GM23338 (cell line): ENCODE results near the gene CEP89. TPM values are rescaled to one million over a fixed set of nuclear protein-coding genes. Genes with fewer than 3 reads are reported as not detected.

Experiments used
- ATAC-seq: fragments of 200-7000 bp; cut with Tn5 transposase; 3 replicates; pipeline ENCODE4 v1.9.1; 2020
- DNase-seq: peaks from one replicate; pipeline ENCODE4 v3.0.0-alpha.2; 2015; ENCODE audit warnings: low spot score
- H2AFZ ChIP-seq: fragments of 200-600 bp; sonication (generic); 2 replicates; pipeline ENCODE4 v1.8.0; 2016; ENCODE audit warnings: antibody characterized with exemption, mild to moderate bottlenecking, moderate library complexity
- H3F3A ChIP-seq: fragments of 200-600 bp; sonication (generic); replicated peaks from 2 replicates; pipeline ENCODE4 v1.8.0; 2017; ENCODE audit warnings: antibody characterized with exemption, mixed run types, low read depth
- H3K27ac ChIP-seq: fragments of 200-600 bp; sonication (generic); 2 replicates; pipeline ENCODE4 v1.6.1; 2016; ENCODE audit warnings: low read depth
- H3K27me3 ChIP-seq: fragments of 200-600 bp; sonication (generic); 2 replicates; pipeline ENCODE4 v1.8.0; 2016; ENCODE audit warnings: mild to moderate bottlenecking, mixed run types, moderate library complexity; ENCODE audit not compliant: insufficient read depth
- H3K36me3 ChIP-seq: fragments of 200-600 bp; sonication (generic); 2 replicates; pipeline ENCODE4 v1.8.0; 2016; ENCODE audit warnings: mild to moderate bottlenecking; ENCODE audit not compliant: insufficient read depth
- H3K4me1 ChIP-seq: fragments of 200-600 bp; sonication (generic); 2 replicates; pipeline ENCODE4 v1.8.0; 2016; ENCODE audit warnings: mild to moderate bottlenecking, moderate library complexity; ENCODE audit not compliant: insufficient read depth
- H3K4me2 ChIP-seq: fragments of 200-600 bp; sonication (generic); 2 replicates; pipeline ENCODE4 v1.7.1; 2017; ENCODE audit warnings: mixed run types
- H3K4me3 ChIP-seq: fragments of 200-600 bp; sonication (generic); 2 replicates; pipeline ENCODE4 v1.6.1; 2016; ENCODE audit warnings: mixed run types
- H3K79me2 ChIP-seq: fragments of 200-600 bp; sonication (generic); replicated peaks from 2 replicates; pipeline ENCODE4 v1.8.0; 2017; ENCODE audit warnings: mild to moderate bottlenecking; ENCODE audit not compliant: insufficient read depth
- H3K9me2 ChIP-seq: fragments of 200-600 bp; sonication (generic); 2 replicates; pipeline ENCODE4 v1.8.0; 2017; ENCODE audit not compliant: insufficient read depth
- H4K20me1 ChIP-seq: fragments of 200-600 bp; sonication (generic); replicated peaks from 2 replicates; pipeline ENCODE4 v1.8.0; 2017; ENCODE audit warnings: mild to moderate bottlenecking; ENCODE audit not compliant: insufficient read depth
- H3K27ac Mint-ChIP-seq: 2 replicates; pipeline ENCODE4 v1.8.0; 2020; ENCODE audit warnings: inconsistent platforms, mild to moderate bottlenecking, moderate library complexity, mixed read lengths
- H3K27me3 Mint-ChIP-seq: 3 replicates; pipeline ENCODE4 v1.8.0; 2022; ENCODE audit warnings: low read depth, mild to moderate bottlenecking, moderate library complexity, mixed read lengths, inconsistent platforms; ENCODE audit not compliant: insufficient read depth, poor library complexity
- H3K36me3 Mint-ChIP-seq: 3 replicates; pipeline ENCODE4 v1.8.0; 2021; ENCODE audit warnings: low read depth, mild to moderate bottlenecking, inconsistent platforms, moderate library complexity, mixed read lengths
- H3K4me1 Mint-ChIP-seq: 3 replicates; pipeline ENCODE4 v1.8.0; 2020; ENCODE audit warnings: mild to moderate bottlenecking, inconsistent platforms, mixed read lengths
- H3K4me3 Mint-ChIP-seq: 3 replicates; pipeline ENCODE4 v1.8.0; 2021; ENCODE audit warnings: moderate library complexity, mild to moderate bottlenecking, inconsistent platforms, mixed read lengths
- H3K9me3 Mint-ChIP-seq: 3 replicates; pipeline ENCODE4 v1.8.0; 2020; ENCODE audit warnings: moderate library complexity, mild to moderate bottlenecking, inconsistent platforms, mixed read lengths
- CREB1 ChIP-seq: fragments of 250-450 bp; sonication (Bioruptor Pico); IDR thresholded peaks from 2 replicates; pipeline ENCODE4 v1.5.0; 2020; ENCODE audit warnings: low read depth, mild to moderate bottlenecking, moderate library complexity
- EZH2 ChIP-seq: fragments of 200-600 bp; sonication (generic); IDR thresholded peaks from one replicate; pipeline ENCODE4 v1.8.0; 2017; ENCODE audit warnings: antibody characterized with exemption, mild to moderate bottlenecking, low read depth; ENCODE audit not compliant: unreplicated experiment
- EZH2phosphoT487 ChIP-seq: fragments of 200-600 bp; sonication (generic); IDR thresholded peaks from one replicate; pipeline ENCODE4 v1.8.1; 2018; ENCODE audit warnings: antibody characterized with exemption; ENCODE audit not compliant: unreplicated experiment
- JUNB ChIP-seq: IDR thresholded peaks from one replicate; pipeline ENCODE4 v1.6.1; 2016; ENCODE audit warnings: antibody characterized with exemption; ENCODE audit not compliant: unreplicated experiment
- NANOG ChIP-seq: IDR thresholded peaks from 2 replicates; pipeline ENCODE4 v1.6.1; 2016; ENCODE audit warnings: antibody characterized with exemption, borderline replicate concordance
- POLR2AphosphoS5 ChIP-seq: IDR thresholded peaks from 2 replicates; pipeline ENCODE4 v1.6.1; 2016; ENCODE audit warnings: antibody characterized with exemption, low read depth
- STAT1 ChIP-seq: IDR thresholded peaks from one replicate; pipeline ENCODE4 v1.6.1; 2016; ENCODE audit warnings: antibody characterized with exemption; ENCODE audit not compliant: unreplicated experiment
- ZNF114 ChIP-seq: fragments of 250-450 bp; sonication (Bioruptor Pico); IDR thresholded peaks from 2 replicates; pipeline ENCODE4 v1.5.0; 2020; ENCODE audit warnings: mild to moderate bottlenecking, moderate library complexity
- ZNF331 ChIP-seq: fragments of 250-450 bp; sonication (Bioruptor Pico); IDR thresholded peaks from 2 replicates; pipeline ENCODE4 v1.5.0; 2020; ENCODE audit warnings: low read depth, mild to moderate bottlenecking, moderate library complexity
- polyA plus RNA-seq: library from polyadenylated mRNA; unstranded; fragments of >200 nt; fragmentation: Nextera tagmentation; extraction: Ambion mirVana; gene quantifications from 2 replicates; pipeline ENCODE4 v1.2.1, GENCODE V29; 2016
- total RNA-seq: library from RNA; depleted of rRNA; stranded (reverse); fragments of >200 nt; shearing (Covaris generic); gene quantifications from 2 replicates; pipeline ENCODE4 v1.2.3, GENCODE V29; 2014
- TF ChIP-seq, protein P1 (sequence below), 2 experiments: fragments of 200-600 bp in 1 of 2; sonication (generic) in 1 of 2; conservative IDR thresholded peaks; 2 replicates each; pipeline versions ENCODE4 v1.5.1 to v1.6.1; 2016 to 2017; ENCODE audit warnings: antibody characterized with exemption in 2 of 2, low read depth in 2 of 2, mild to moderate bottlenecking in 2 of 2, moderate library complexity in 1 of 2
- TF ChIP-seq, protein P2 (sequence below): fragments of 250-450 bp; sonication (Bioruptor Pico); IDR thresholded peaks from 2 replicates; pipeline ENCODE4 v1.5.0; 2020; ENCODE audit warnings: mild to moderate bottlenecking, moderate library complexity
- TF ChIP-seq, protein P3 (sequence below): IDR thresholded peaks from 2 replicates; pipeline ENCODE4 v1.6.1; 2016; ENCODE audit warnings: antibody characterized with exemption

Gene CEP89
- total and polyA plus RNA-seq, 2 experiments from 2014 or later, result 13.4 to 17.5 TPM

GRCh38 chr19:32917616-32917996 is 54.2 kb downstream of the CEP89 start:
- no peaks in the 10 kb centered on the region for H3K79me2 ChIP-seq
- peak; percentile 30 for DNase-seq
- H3K4me3 ChIP-seq, result no peak overlapping the region
- no peaks in the 10 kb centered on the region for H4K20me1 ChIP-seq
- peaks cover 3% of the 10 kb centered on the region; the same call in 1 of the 2 replicates for H3F3A ChIP-seq
- no peak for TF ChIP-seq POLR2AphosphoS5
- TF ChIP-seq, protein P1, sequence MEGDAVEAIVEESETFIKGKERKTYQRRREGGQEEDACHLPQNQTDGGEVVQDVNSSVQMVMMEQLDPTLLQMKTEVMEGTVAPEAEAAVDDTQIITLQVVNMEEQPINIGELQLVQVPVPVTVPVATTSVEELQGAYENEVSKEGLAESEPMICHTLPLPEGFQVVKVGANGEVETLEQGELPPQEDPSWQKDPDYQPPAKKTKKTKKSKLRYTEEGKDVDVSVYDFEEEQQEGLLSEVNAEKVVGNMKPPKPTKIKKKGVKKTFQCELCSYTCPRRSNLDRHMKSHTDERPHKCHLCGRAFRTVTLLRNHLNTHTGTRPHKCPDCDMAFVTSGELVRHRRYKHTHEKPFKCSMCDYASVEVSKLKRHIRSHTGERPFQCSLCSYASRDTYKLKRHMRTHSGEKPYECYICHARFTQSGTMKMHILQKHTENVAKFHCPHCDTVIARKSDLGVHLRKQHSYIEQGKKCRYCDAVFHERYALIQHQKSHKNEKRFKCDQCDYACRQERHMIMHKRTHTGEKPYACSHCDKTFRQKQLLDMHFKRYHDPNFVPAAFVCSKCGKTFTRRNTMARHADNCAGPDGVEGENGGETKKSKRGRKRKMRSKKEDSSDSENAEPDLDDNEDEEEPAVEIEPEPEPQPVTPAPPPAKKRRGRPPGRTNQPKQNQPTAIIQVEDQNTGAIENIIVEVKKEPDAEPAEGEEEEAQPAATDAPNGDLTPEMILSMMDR (conservative IDR thresholded peaks at IDR 0.05; ENCODE audit: low read depth in 2 of 2), result no peak
- no peak for TF ChIP-seq STAT1
- Mint-ChIP-seq H3K4me3 (no peak overlapping the region), H3K4me1 (peaks cover 21% of the 10 kb centered on the region), H3K27me3 (no peaks in the 10 kb centered on the region), H3K36me3 (peaks cover 4% of the 10 kb centered on the region; the same call in 2 of the 3 replicates), H3K9me3 (no peaks in the 10 kb centered on the region), H3K27ac (peak overlapping the region; percentile 32)
- peak; percentile 75 for ATAC-seq
- no peaks in the 10 kb centered on the region; the same call in 1 of the 2 replicates for H3K36me3 ChIP-seq
- peak overlapping the region; percentile 76 for H3K27ac ChIP-seq
- no peak overlapping the region for H2AFZ ChIP-seq
- H3K4me1 ChIP-seq, result peaks cover 20% of the 10 kb centered on the region
- no peaks in the 10 kb centered on the region for H3K9me2 ChIP-seq
- H3K27me3 ChIP-seq, result no peaks in the 10 kb centered on the region
- peak overlapping the region; percentile 8; the same call in 1 of the 2 replicates for H3K4me2 ChIP-seq

DNA sequence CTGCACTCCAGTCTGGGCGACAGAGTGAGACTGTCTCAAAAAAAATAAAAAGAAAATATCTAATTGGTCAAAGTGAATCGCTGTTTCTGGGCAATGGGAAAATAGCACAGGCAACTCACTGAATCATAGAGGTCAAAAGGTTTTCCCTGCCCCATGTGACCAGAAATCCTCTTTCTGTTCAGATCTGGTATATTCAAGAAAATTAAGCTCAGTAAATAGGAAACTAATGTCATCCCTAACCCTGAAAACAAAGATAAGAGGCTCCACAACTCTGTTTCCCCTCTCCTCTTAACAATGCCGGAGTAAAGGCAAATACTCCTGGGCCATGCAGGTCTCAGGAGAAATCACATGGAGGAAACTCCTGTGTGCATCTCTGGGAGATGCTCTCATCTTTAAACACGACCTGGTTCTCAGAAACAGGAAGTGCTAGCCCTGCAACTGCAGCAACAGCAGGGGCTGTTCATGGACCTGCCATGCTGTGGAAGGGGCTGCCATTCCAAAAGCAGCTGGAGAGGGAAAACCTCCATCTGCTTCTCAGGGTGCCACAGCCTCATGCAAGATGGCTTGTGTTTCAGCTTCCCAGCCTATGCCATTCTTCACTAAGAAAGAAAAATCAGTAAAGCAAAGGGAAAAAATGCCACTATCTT is 54.7 kb downstream of the CEP89 start:
- no peaks in the 10 kb centered on the region for H3K79me2 ChIP-seq
- peaks cover 20% of the 10 kb centered on the region for H3K4me1 ChIP-seq
- DNase-seq (peak; percentile 8), ATAC-seq (peak; percentile 54)
- no peak overlapping the region for H2AFZ ChIP-seq
- H3K4me2 ChIP-seq, result peak overlapping the region; percentile 8; the same call in 1 of the 2 replicates
- H3F3A ChIP-seq, result peaks cover 3% of the 10 kb centered on the region; the same call in 1 of the 2 replicates
- Mint-ChIP-seq H3K27ac (peak overlapping the region; percentile 59; the same call in 1 of the 2 replicates), H3K4me3 (no peak overlapping the region), H3K4me1 (peaks cover 21% of the 10 kb centered on the region), H3K27me3 (no peaks in the 10 kb centered on the region), H3K36me3 (peaks cover 3% of the 10 kb centered on the region; the same call in 2 of the 3 replicates), H3K9me3 (no peaks in the 10 kb centered on the region)
- H3K4me3 ChIP-seq, result no peak overlapping the region
- H3K9me2 ChIP-seq, result no peaks in the 10 kb centered on the region
- H3K36me3 ChIP-seq, result no peaks in the 10 kb centered on the region; the same call in 1 of the 2 replicates
- H4K20me1 ChIP-seq, result no peaks in the 10 kb centered on the region
- 0 out of 2 replicates have a peak overlapping the region, but pooled peaks have one; percentile 29 for H3K27ac ChIP-seq
- H3K27me3 ChIP-seq, result no peaks in the 10 kb centered on the region
- no peak for TF ChIP-seq CREB1 (CRISPR knock-in tag)
- TF ChIP-seq EZH2, result no peak
- TF ChIP-seq NANOG, result no peak
- TF ChIP-seq, protein P2, sequence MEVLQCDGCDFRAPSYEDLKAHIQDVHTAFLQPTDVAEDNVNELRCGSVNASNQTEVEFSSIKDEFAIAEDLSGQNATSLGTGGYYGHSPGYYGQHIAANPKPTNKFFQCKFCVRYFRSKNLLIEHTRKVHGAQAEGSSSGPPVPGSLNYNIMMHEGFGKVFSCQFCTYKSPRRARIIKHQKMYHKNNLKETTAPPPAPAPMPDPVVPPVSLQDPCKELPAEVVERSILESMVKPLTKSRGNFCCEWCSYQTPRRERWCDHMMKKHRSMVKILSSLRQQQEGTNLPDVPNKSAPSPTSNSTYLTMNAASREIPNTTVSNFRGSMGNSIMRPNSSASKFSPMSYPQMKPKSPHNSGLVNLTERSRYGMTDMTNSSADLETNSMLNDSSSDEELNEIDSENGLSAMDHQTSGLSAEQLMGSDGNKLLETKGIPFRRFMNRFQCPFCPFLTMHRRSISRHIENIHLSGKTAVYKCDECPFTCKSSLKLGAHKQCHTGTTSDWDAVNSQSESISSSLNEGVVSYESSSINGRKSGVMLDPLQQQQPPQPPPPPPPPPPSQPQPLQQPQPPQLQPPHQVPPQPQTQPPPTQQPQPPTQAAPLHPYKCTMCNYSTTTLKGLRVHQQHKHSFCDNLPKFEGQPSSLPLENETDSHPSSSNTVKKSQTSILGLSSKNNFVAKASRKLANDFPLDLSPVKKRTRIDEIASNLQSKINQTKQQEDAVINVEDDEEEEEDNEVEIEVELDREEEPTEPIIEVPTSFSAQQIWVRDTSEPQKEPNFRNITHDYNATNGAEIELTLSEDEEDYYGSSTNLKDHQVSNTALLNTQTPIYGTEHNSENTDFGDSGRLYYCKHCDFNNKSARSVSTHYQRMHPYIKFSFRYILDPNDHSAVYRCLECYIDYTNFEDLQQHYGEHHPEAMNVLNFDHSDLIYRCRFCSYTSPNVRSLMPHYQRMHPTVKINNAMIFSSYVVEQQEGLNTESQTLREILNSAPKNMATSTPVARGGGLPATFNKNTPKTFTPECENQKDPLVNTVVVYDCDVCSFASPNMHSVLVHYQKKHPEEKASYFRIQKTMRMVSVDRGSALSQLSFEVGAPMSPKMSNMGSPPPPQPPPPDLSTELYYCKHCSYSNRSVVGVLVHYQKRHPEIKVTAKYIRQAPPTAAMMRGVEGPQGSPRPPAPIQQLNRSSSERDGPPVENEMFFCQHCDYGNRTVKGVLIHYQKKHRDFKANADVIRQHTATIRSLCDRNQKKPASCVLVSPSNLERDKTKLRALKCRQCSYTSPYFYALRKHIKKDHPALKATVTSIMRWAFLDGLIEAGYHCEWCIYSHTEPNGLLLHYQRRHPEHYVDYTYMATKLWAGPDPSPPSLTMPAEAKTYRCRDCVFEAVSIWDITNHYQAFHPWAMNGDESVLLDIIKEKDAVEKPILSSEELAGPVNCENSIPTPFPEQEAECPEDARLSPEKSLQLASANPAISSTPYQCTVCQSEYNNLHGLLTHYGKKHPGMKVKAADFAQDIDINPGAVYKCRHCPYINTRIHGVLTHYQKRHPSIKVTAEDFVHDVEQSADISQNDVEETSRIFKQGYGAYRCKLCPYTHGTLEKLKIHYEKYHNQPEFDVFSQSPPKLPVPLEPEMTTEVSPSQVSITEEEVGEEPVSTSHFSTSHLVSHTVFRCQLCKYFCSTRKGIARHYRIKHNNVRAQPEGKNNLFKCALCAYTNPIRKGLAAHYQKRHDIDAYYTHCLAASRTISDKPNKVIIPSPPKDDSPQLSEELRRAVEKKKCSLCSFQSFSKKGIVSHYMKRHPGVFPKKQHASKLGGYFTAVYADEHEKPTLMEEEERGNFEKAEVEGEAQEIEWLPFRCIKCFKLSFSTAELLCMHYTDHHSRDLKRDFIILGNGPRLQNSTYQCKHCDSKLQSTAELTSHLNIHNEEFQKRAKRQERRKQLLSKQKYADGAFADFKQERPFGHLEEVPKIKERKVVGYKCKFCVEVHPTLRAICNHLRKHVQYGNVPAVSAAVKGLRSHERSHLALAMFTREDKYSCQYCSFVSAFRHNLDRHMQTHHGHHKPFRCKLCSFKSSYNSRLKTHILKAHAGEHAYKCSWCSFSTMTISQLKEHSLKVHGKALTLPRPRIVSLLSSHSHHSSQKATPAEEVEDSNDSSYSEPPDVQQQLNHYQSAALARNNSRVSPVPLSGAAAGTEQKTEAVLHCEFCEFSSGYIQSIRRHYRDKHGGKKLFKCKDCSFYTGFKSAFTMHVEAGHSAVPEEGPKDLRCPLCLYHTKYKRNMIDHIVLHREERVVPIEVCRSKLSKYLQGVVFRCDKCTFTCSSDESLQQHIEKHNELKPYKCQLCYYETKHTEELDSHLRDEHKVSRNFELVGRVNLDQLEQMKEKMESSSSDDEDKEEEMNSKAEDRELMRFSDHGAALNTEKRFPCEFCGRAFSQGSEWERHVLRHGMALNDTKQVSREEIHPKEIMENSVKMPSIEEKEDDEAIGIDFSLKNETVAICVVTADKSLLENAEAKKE (CRISPR knock-in tag), result no peak
- no peak for TF ChIP-seq EZH2phosphoT487
- no peak for TF ChIP-seq JUNB
- TF ChIP-seq ZNF331 (CRISPR knock-in tag), result no peak
- TF ChIP-seq POLR2AphosphoS5, result no peak
- TF ChIP-seq, protein P3, sequence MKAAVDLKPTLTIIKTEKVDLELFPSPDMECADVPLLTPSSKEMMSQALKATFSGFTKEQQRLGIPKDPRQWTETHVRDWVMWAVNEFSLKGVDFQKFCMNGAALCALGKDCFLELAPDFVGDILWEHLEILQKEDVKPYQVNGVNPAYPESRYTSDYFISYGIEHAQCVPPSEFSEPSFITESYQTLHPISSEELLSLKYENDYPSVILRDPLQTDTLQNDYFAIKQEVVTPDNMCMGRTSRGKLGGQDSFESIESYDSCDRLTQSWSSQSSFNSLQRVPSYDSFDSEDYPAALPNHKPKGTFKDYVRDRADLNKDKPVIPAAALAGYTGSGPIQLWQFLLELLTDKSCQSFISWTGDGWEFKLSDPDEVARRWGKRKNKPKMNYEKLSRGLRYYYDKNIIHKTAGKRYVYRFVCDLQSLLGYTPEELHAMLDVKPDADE, result no peak
- TF ChIP-seq STAT1, result no peak
- TF ChIP-seq ZNF114 (CRISPR knock-in tag), result no peak
